ENCODE measurements around the gene P4HA2. TPM values are rescaled to one million over a fixed set of nuclear protein-coding genes. Genes with fewer than 3 reads are reported as not detected.

P4HA2 gene
- total RNA-seq, 3 donors from 2014 or later: 0.86 to 3.5 (median 1.3) TPM

DNA sequence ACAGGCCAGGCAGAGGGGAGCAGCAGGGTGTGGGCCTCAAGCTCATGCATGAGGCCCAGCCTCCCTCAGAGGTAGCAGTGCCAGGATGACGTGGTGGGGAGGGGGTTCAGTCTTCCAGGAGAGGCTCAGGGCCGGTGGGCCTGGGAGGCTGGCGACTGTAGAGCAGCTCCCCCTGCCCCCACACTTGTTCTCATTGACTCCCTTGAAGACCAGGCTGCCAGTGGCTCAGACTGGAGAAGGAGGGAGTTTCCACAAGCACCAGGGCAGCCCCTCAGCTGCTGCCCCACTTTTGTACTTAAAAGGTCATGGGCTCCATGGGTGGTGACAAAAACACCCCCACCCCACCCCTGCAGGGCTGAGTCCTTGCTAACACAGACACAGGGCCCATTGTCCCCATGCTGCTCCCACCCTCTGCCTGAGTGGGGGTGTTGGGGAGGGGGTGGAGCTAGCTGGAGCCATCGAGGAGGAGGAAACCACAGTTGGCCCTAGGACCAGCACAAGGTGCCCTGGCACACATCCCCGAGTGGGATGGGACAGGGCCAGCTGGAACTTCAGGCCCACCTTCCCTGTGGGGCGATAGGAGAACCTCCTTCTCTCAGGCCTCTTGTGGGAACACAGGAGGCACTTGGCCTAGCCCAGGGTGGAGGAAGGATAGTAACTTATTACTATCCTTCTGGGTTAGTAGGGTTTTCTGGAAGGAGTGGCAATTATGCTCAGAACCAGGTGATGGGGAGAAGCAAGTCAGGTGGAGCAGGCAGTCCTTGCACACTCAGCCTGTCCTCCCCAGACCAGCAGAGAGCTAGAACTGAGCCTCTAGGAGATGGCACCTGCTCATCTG is 40.5 kb upstream of the P4HA2 start:
- Mint-ChIP-seq H3K36me3 (ENCODE audit: insufficient read depth) (no peaks in the 10 kb centered on the region), H3K9me3 (no peaks in the 10 kb centered on the region), H3K4me3 (no peak overlapping the region), H3K4me1 (ENCODE audit: low read depth) (peaks cover 10% of the 10 kb centered on the region), H3K27me3 (ENCODE audit: low read depth) (peaks cover 4% of the 10 kb centered on the region)
- ATAC-seq (no peak), DNase-seq (no peak)

DNA sequence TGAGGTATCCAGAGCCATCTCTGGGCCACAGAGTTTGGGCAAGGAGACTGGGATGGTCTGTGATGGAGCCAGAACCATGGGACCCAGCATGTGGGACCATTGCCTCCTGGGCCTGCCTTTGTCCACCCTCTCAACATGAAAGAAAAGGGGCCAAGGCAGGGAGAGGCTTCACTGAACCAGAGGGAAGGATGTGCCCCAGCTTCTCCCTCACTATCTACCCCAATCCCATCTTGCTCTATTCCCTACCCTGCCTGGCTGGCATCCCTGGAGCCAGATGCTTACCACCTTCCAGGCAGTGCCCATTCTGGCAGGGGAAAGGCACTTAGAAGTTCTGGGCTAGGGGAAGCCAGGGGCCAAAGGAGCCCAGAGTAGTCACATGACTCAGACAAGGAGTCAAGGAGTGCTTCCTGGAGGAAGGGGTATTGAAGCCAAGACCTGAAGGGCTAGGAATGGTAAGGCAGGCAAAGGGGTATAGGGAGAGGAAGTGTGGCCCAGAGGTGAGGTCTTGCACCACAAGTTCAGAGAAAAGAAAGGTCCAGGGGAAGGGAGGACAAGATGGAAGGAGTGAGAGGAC is 39.6 kb upstream of the P4HA2 start:
- H3K4me3 Mint-ChIP-seq: no peak overlapping the region

DNA sequence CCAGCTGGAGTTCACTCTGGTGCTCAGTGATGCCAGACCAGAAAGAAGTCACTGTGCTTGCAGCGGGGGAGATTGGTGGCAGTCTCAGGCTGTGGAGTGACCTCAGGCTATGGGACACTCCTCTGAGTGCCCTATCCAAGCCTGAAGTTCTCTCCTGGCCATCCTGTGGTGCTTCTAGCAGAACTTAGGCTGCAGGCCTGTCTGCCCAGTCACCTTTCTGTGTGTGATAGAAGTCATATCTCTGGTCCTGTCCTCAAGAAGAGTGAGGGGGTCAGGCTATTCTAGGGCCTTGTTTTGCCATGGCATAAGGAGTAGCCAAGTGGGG is 39.1 kb upstream of the P4HA2 start:
- Mint-ChIP-seq H3K27me3 (ENCODE audit: low read depth) (peaks cover 2% of the 10 kb centered on the region), H3K4me3 (no peak overlapping the region), H3K4me1 (ENCODE audit: low read depth) (peaks cover 8% of the 10 kb centered on the region), H3K9me3 (no peaks in the 10 kb centered on the region), H3K36me3 (ENCODE audit: insufficient read depth) (no peaks in the 10 kb centered on the region)
- DNase-seq (no peak), ATAC-seq (no peak)

More for the DNA sequence above, 39.6 kb upstream of the P4HA2 start:
- ATAC-seq (no peak), DNase-seq (no peak)
- H3K4me1 Mint-ChIP-seq (ENCODE audit: low read depth): peaks cover 8% of the 10 kb centered on the region
- H3K9me3 Mint-ChIP-seq: no peaks in the 10 kb centered on the region
- peaks cover 4% of the 10 kb centered on the region for H3K27me3 Mint-ChIP-seq (ENCODE audit: low read depth)
- H3K36me3 Mint-ChIP-seq (ENCODE audit: insufficient read depth): no peaks in the 10 kb centered on the region

DNA sequence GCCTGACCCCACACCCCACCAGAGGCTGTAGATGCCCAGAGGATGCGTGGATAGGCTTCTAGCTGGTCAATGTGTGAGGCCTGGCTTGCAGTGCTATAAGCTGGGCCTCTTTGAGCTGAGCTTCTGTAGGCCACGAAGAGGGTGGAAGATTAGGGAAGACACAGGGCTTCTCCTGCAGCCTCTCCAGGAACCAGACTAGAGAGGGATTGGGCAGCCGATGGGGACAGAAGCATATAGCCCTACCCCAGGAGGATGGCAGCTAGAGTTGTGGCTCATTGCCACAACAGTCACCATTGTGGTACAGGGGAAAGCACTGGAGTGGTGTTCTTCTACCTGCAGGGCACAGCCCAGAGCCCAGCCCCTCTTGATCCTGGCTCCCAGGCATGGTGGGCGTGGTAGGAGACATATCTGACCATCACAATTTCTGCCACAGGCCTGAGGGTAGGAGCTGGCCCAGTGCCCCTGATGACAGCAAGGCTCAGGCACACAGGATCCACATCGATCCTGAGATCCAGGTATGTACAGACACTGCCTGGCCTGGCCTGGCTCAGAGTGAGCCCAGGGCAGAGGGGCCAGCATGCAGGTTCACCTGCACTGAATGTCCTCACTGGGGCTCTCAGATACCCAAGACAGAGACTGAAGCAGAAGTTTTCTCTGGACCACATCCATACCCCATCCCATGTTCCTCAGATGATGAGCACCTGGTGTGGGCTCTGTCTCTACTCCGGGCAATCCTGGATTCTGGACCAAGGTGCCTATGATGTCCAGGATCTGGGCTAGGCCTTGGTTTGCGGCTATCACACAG is 38.6 kb upstream of the P4HA2 start:
- Mint-ChIP-seq H3K9me3 (no peaks in the 10 kb centered on the region), H3K27me3 (ENCODE audit: low read depth) (no peaks in the 10 kb centered on the region), H3K4me3 (no peak overlapping the region), H3K36me3 (ENCODE audit: insufficient read depth) (no peaks in the 10 kb centered on the region), H3K4me1 (ENCODE audit: low read depth) (peaks cover 5% of the 10 kb centered on the region)
- ATAC-seq: no peak
- DNase-seq: no peak

DNA sequence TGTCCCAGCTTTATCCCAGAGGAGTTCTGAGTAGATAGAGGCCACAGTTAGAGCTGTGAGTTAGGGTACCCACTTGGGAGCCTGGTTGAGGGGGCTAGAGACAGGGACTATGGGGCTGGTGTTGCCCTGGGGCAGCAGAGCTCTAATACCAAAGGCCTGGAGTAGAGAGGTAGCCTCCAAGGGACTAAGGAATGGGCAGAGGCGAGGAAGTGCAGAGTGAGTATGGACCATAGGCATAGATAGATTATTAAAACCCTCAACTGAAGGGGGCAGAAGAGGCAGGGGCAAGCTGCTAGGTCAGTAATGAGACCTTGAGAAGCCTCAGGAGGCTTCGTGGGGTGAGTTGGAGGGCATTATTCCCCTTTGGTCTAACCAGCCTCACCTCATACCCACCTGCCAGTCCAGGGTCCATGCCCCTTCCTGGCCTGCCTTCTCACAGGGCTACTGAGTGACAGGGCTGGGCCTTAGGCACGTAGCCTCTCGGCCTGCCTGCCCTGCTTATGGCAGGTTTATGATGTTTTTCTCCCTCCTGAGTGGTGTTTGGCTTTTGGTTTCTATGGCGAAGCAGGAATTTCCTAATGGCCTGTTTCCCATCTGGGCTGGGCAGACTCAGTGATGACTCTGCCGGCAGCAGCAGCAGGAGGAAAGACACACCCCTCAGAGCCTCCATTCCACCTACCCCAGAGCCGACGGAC is 37.8 kb upstream of the P4HA2 start:
- ATAC-seq (no peak), DNase-seq (no peak)
- H3K9me3 Mint-ChIP-seq: no peaks in the 10 kb centered on the region
- H3K27me3 Mint-ChIP-seq (ENCODE audit: low read depth): no peaks in the 10 kb centered on the region
- H3K4me1 Mint-ChIP-seq (ENCODE audit: low read depth): peaks cover 10% of the 10 kb centered on the region
- H3K4me3 Mint-ChIP-seq: no peak overlapping the region
- no peaks in the 10 kb centered on the region for H3K36me3 Mint-ChIP-seq (ENCODE audit: insufficient read depth)

DNA sequence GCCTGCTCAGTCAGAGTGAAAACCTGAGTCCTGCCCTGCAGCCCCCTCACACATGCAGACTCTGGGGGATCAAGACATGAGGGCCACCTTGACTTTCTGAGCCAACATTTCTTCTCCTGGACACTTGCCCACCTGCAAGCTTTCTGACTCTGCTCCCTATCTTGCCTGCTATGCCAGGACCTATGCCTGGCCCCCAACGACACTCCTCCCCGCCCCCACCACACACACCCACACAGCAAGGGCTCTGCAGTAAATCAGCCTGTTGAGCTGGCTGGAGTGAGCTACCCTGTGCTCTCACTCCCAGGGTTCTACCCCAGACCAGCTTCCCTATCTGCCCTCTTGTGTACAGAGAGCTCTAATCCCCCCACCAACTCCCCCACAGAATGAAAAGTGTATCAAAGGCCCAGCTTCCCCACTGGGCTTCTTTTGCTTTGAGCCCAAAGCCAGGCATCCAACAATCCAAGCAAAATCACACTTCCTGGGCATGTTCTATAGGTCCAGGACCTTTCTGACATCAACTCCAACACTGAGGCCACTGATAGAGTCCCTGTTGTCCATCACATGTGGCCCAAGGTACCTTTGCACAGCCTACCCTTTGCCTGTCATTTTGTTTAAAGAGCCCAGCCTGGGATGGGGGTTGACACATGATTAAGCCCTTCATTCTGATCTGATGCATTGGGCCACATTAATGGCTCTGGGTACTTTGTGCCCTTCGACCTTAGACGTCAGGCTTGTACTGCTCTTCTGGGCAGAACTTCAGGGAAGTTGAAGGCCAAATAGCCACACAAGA is 37.1 kb upstream of the P4HA2 start:
- Mint-ChIP-seq H3K36me3 (ENCODE audit: insufficient read depth) (no peaks in the 10 kb centered on the region), H3K4me1 (ENCODE audit: low read depth) (peaks cover 14% of the 10 kb centered on the region), H3K4me3 (no peak overlapping the region), H3K9me3 (no peaks in the 10 kb centered on the region), H3K27me3 (ENCODE audit: low read depth) (no peaks in the 10 kb centered on the region)
- ATAC-seq (no peak), DNase-seq (no peak)

DNA sequence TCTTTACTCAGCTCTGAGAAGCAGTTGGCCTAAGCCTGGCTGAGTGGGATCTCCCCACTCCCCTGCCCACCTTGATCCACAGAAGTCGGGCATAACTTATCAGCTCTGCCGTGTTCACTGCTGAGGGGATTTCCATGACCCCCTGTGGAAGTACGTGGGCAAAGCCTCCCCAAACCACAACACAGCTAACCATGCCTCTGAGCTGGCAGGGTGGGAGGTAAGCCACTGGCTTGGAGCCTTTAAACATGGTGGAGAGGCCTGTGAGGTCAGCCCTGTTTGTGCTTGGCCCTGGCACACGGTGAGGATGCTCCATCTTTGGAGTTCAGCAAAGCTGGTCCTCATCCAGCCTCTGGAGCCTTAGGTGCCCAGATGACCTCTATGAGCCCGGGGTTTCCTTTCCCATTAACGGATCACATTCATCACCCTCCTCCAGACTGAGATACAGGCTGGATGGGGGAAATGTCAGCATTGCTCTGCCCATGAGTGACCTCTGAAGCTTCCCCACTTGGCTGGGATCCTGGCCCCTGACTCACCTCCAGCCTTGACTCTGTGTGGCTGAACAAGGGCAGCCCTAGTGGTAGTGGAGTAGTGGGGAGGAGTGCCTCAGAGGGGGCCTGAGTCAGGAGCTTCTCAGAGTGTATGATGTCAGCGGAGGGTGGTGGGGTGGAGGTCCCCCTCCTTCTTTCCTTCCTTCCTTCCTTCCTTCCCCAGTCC is 36.1 kb upstream of the P4HA2 start:
- H3K27me3 Mint-ChIP-seq (ENCODE audit: low read depth): no peaks in the 10 kb centered on the region
- no peaks in the 10 kb centered on the region for H3K36me3 Mint-ChIP-seq (ENCODE audit: insufficient read depth)
- H3K9me3 Mint-ChIP-seq: no peaks in the 10 kb centered on the region
- peaks cover 14% of the 10 kb centered on the region for H3K4me1 Mint-ChIP-seq (ENCODE audit: low read depth)
- no peak for DNase-seq
- H3K4me3 Mint-ChIP-seq: no peak overlapping the region
- peak; percentile 56 to 66 for ATAC-seq

DNA sequence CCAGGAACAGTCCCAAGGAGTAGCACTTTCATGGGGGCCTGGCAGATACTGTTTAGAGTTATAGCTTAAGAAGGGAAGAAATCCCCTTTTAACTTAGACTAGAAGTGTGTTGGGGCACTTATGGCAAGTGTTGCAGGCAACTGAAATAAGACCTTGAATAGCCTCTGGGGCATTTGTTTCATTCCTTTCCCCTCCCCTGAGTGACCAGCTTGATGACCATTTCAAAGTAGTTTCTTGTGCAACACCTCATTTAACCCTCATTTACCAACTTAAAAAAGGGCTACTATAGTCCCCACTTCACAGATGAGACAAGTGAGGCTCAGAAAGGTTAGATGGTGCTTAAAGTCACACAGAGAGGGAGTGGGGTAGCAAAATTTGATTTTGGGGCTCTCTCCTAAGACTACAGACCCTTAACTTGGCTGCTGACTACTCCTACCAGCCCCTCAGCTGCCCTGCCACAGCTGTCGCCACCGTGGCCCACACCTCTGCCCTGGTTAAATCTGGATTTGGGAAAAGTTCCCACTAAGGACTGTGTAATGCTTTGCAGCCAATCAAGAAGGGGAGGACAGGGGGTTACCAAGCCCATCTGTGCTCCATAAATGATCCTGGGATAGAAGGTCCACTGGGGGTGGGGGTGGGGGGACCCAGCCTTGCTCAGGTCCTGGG is 35.4 kb upstream of the P4HA2 start:
- ATAC-seq: no peak

DNA sequence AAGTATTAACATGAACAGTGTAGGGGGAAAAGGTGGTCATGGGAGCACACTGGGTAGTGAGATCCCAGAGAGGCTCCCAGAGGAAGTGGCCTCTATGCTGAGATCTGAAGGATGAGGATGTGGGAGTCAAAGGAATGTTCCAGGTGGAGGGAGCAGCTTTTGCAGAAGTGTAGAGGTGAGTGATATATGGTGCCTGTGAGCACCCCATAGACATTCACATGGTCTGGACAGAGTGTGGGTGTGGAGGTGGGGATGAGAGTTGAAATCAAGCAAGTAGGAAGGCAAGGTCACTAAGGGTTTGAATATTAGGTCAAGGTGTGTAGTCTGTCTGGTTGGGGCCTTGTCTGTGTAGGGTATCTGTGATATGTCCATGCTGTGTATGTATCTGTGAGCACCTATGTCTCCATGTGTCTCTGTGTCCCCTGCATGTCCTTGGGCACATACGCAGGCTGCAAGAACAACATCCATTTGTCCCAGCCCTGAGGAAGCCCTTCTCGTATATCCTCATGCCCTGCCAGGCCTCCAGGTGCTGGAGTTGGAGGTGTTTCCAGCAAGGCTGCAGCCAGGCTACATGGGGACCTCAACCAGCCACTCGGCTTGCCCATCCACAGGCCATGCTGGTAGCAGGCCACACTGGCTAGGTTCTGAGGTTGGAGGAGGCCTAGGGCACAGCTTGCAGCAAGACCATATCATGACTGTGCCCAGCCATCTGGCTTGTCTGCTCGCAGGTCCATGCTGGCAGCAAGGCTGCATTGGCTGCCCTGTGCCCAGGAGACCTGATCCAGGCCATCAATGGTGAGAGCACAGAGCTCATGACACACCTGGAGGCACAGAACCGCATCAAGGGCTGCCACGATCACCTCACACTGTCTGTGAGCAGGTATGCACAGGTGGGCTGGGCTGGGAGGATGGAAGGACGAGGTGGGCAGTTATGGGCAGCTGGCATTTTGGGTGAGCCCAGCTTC is 34.5 kb upstream of the P4HA2 start:
- Mint-ChIP-seq H3K36me3 (ENCODE audit: insufficient read depth) (no peaks in the 10 kb centered on the region), H3K9me3 (no peaks in the 10 kb centered on the region), H3K4me1 (ENCODE audit: low read depth) (peaks cover 14% of the 10 kb centered on the region), H3K27me3 (ENCODE audit: low read depth) (peaks cover 5% of the 10 kb centered on the region), H3K4me3 (no peak overlapping the region)
- DNase-seq (no peak), ATAC-seq (no peak)

More for the DNA sequence above, 35.4 kb upstream of the P4HA2 start:
- H3K4me3 Mint-ChIP-seq: no peak overlapping the region
- no peaks in the 10 kb centered on the region for H3K36me3 Mint-ChIP-seq (ENCODE audit: insufficient read depth)
- no peaks in the 10 kb centered on the region for H3K9me3 Mint-ChIP-seq
- H3K4me1 Mint-ChIP-seq (ENCODE audit: low read depth): peaks cover 14% of the 10 kb centered on the region
- H3K27me3 Mint-ChIP-seq (ENCODE audit: low read depth): peaks cover 4% of the 10 kb centered on the region
- DNase-seq: no peak

DNA sequence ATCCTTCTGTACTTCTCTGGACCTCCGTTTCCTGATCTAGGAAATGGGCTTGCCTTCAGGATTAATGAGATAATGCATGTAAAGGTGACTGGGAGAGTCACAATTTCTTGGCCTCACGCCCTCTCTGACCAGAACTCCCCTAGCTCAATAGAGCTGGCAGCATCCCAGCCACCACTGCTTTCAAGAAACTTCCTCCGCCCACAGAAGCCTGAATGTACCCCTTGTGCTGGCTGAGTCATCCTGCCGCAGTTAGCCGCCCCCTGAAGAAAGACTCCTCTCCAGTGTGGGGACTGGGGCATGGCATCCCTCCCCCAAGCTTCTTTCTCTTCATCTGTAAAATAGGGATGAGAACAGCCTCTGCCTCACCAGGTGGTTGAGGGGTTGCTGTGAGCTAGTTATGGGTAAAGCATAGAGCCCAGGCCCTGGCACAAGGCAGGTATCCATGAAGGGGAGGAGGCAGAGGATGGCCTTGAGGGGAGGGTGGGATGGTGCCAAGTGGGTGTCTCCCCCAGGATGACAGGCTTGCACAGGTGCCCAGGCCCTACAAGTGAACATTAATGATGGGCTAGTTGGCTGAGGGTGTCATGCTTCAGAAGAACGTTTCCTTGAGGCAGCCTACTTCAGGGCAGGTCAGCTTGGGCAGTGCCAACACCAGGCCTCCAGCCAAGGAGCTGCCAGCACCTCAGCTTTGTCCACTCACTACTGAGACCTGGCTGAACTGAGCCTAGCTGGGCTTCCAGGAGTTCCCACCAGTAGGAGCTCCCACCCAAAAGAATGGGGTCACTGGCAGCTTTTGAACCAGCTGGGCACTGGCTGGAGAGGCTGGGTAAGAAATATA is 33.3 kb upstream of the P4HA2 start:
- H3K9me3 Mint-ChIP-seq: no peaks in the 10 kb centered on the region
- peaks cover 14% of the 10 kb centered on the region for H3K4me1 Mint-ChIP-seq (ENCODE audit: low read depth)
- peaks cover 13% of the 10 kb centered on the region for H3K27me3 Mint-ChIP-seq (ENCODE audit: low read depth)
- ATAC-seq: peak; percentile 60 to 67
- no peaks in the 10 kb centered on the region for H3K36me3 Mint-ChIP-seq (ENCODE audit: insufficient read depth)
- H3K4me3 Mint-ChIP-seq: no peak overlapping the region
- DNase-seq: peak; percentile 33

DNA sequence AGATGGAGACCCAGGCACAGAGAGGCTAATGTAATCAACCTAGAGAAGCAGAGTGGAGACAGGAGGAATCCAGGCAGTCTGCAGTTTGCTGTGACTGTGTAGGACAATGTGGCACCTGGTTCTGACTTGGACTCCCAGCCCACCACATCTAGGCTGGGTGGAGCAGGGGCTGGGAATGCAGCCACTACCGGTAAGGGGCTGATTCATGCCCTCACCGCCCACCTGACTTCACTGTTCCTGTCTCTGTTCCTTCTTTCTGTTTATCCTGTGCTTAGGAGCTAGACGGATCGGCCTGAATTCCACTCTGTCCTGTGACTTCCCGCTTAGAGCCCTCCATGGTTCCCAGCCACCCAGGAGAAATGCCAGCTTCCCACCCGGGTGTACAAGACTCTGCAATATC is 32.4 kb upstream of the P4HA2 start:
- ATAC-seq (no peak), DNase-seq (no peak)
- Mint-ChIP-seq H3K4me3 (no peak overlapping the region), H3K9me3 (no peaks in the 10 kb centered on the region), H3K27me3 (ENCODE audit: low read depth) (peaks cover 17% of the 10 kb centered on the region), H3K4me1 (ENCODE audit: low read depth) (peaks cover 14% of the 10 kb centered on the region), H3K36me3 (ENCODE audit: insufficient read depth) (no peaks in the 10 kb centered on the region)
